Suppressor macrophage treated with lipopolysaccharide for 4 hours (primary cell): ENCODE measurements around the gene GLI1.
"Not testable (repeated sequence)": the region's sequence is repeated elsewhere in the genome, so short reads cannot be mapped to it uniquely, and the experiment has no call there.

Source experiments
- DNase-seq: peaks from one replicate; pipeline ENCODE4 v3.0.0-alpha.2; 2020

The GLI1 gene

GRCh38 chr12:57476993-57477709, 17.6 kb downstream of the GLI1 start:
- DNase-seq: no peak

GRCh38 chr12:57477710-57478681, 18.4 kb downstream of the GLI1 start:
- peak; percentile 84 for DNase-seq

DNA sequence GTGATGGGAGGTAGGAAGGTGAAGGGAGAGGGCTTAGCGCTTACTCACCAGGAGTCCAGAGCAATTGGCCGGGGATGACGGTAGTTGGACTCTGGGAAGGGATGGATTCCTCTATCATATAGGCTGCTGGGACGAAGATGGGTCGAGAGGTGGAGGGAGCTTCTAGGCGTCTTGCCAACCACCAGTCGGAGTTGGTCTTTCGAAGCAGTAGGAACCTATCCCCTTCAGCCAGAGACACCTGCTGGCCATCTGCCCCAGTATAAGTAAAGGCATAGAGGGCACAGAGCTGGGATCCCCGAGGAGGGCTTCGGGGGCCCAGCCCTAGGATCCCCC, 19.4 kb downstream of the GLI1 start:
- DNase-seq: no peak

DNA sequence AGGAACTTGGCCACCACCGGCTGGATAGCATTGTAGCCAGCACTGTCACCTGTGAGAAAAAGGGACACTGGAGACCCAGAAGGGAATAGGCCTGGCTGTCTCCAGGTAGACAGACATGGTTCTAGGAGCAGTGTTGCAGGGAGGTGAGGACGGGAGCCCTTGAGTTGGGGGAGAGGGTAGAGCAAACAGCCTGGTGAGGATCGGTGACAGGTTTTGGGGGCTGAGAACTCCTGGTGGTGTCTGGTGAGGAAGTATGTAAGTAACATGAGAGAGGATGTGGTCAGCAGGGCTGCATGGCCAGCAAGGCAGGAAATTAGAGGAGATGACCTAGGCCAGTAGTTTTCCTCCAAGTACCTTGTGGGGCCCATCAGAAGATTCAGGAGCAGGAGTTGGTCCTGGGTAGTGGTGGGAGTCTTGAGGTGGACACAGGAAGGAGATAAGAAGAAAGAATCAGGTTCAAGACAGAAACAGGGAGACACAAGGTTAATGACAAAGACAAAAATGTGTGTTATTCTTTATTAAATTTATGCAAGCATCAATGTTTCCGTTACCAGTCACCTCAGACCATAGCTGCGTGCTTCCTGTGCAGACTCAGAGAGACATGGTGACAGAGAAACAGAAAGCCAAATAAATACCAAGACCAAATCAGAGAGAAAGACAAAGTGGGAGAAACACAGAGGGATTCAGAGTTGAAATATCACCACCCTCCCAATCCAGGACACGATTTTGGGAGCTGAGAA, 20.0 kb downstream of the GLI1 start, which contains the start of gene ARHGAP9:
ARHGAP9 (minus strand) TSS at position 491 of the 740 bp plus-strand sequence; CDS start at position 31, 460 bp downstream.
- DNase-seq: peak; percentile 34

GRCh38 chr12:57481671-57482070, 22.1 kb downstream of the GLI1 start:
- no peak for DNase-seq

DNA sequence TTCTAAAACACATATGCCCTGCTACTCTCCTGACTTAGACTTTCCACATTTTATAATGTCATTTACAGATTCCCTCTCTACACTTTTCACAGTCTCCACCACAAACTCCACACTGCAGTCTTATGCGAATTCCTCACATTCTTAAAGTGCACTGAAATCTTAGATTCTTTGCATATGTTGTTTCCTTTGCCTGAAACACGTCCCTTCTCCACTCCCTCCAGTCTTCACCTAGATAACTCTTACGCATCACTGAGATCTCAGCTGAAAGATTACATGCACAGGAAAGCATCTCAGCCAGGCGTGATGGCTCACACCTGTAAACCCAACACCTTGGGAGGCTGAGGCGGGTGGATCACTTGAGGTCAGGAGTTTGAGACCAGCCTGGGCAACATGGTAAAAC, 23.9 kb downstream of the GLI1 start:
- DNase-seq: no peak

DNA sequence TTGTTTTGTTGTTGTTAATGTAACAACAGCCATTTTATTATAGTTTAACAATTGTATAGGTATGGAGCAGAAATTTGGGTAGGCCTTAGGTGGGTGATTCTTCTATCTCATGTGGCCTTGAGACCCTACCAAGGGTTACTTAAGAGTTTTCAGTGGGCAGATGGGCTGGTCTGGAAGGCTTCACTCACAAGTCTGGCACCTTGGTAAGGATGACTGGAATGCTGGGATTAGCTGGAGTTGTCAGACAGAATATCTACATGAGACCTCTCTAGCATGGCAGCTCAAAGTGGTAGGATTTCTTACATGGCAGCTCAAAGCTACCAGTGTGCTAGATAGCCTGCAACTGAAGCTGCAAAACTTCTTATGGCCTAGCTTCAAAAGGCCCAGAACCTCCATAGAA, 26.1 kb downstream of the GLI1 start:
- DNase-seq: no peak

DNA sequence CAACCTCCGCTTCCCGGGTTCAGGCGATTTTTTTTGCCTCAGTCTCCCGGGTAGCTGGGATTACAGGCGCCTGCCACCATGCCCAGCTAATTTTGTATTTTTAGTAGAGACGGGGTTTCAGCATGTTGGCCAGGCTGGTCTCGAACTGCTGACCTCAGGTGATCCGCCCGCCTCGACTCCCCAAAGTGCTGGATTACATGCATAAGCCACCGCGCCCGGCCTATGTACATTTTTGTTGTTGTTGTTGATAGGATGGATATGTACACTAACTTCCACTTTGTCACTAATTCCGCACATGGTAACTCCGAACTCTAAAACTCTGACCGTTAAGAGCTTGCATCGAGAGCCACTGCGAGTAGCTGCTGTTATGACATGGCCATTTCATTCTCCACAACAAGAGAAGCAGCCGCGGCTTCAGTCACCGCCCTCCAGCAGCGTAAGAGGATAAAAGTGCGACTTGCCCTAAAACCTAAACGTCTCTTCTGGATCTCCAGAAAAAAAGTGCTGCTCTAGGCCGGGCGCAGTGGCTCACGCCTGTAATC, 27.5 kb downstream of the GLI1 start:
- DNase-seq: no peak

DNA sequence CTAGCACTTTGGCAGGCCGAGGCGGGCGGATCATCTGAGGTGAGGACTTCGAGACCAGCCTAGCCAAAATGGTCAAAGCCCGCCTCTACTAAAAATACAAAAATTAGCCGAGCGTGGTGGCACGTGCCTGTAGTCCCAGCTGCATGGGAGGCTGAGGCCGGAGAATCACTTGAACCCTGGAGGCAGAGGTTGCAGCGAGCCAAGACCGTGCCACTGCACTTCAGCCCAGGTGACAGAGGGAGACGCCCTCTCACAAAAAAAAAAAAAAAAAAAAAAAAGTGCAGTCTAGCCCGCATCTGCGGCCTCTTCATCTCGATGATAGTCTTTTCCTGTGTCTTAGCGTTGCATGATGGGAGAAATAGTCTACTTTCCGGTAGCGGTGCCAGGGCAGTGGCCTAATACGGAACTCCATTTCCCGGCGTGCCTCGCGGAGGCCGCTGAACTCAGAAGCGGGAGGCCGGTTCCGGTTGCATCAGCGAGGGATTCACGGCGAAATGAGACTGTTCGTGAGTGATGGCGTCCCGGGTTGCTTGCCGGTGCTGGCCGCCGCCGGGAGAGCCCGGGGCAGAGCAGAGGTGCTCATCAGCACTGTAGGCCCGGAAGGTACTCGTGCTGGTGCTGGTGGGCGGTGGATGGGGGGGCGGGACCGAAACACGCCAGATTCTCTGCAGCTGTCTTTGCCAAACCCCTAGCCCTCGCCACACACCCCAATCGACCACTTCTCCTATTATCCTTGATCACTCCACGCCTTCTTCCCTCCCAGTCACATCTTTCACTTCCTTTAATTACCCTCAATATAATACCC, 28.2 kb downstream of the GLI1 start, which contains the start of gene MARS1:
MARS1 (plus strand) TSS at position 472 of the 805 bp plus-strand sequence; CDS start at position 495, 23 bp downstream.
- DNase-seq: peak; percentile 97

- DNase-seq: no peak
Measured at GRCh38 chr12:57488402-57489156, 29.0 kb downstream of the GLI1 start.

- DNase-seq: peak; percentile 31
Measured at GRCh38 chr12:57489157-57489641, 29.6 kb downstream of the GLI1 start.

DNA sequence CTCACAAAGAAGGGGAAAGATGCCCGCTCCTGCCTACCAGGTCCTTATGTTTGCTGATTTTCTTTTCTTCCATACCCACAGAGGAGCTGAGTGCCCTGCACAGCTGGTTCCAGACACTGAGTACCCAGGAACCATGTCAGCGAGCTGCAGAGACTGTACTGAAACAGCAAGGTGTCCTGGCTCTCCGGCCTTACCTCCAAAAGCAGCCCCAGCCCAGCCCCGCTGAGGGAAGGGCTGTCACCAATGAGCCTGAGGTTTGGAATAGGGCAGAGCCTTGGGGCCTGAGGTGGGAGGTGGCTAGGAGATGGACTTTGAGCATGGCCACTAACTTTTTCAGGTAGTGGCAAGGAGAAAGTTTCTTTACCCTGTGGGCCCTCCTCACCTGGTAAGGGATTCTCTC, 30.5 kb downstream of the GLI1 start:
- DNase-seq: no peak

DNA sequence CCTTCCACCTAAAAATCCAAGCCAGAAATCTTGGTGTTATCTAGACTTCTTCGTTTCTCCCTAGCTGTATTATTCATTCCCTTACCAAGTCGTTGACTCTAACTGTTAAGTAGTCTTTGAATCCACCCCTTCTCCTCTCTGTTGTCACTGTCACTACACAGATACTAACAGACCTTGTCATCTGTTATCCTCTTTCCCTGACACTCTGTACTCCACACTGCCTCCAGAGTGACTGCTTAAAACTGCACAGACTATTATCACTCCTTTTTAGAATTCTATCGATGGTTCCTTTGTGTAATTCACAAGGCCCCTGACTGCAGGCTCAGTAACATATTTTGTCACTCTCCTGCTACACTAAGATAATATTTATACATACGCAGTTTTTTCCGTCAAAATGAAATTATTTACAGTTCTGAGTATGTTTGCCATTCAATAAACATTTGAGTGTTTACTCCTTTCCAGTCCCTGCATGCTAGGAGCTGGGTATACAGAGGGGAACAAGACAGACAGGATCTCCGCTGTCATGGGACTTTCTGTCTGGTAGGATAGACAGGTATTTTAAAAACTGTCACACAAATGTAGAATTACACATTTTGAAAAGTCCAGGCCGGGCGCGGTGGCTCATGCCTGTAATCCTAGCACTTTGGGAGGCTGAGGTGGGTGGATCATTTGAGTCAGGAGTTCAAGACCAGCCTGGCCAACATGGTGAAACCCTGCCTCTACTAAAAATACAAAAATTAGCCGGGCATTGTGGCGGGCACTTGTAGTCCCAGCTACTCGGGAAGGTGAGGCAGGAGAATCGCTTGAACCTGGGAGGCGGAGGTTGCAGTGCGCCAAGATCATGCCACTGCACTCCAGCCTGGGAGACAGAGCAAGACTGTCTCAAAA, 32.1 kb downstream of the GLI1 start:
- no peak for DNase-seq

DNA sequence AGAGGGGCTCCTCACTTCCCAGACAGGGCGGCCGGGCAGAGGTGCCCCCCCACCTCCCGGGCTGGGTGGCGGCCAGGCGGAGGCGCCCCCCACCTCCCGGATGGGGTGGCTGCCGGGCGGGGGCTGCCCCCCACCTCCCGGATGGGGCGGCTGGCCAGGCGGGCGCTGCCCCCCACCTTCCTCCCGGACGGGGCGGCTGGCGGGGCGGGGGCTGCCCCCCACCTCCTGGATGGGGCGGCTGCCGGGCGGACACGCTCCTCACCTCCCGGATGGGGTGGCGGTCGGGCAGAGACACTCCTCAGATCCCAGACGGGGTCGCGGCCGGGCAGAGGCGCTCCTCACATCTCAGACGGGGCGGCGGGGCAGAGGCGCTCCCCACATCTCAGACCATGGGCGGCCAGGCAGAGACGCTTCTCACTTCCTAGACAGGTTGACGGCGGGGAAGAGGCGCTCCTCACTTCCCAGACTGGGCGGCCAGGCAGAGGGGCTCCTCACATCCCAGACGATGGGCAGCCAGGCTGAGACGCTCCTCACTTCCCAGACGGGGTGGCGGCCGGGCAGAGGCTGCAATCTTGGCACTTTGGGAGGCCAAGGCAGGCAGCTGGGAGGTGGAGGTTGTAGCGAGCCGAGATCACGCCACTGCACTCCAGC, 35.6 kb downstream of the GLI1 start:
- DNase-seq: not testable (repeated sequence)

DNA sequence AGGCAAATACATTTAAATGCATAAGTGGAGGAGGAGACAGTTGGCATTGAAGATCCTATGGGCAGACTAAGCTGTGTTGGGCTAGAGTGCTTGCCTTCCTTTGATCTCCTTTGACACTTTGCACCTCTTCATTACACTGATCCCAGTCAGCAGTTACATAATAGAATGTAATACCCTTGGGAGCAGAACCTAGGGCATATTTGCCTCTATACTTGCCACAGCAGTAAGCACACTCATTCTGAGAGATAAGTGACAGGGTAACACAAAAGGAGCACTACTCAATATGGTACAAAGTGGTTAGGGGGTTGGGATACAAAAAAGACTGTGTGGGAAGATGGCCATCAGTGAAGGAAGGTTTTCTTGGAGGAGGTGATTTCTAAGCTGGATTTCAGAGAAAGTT, 37.2 kb downstream of the GLI1 start:
- DNase-seq: no peak

- no peak for DNase-seq
Measured at GRCh38 chr12:57497223-57498131, 37.9 kb downstream of the GLI1 start.

GRCh38 chr12:57498132-57498502, 38.5 kb downstream of the GLI1 start:
- DNase-seq: no peak

- no peak for DNase-seq
Measured at GRCh38 chr12:57498571-57498970, 39.0 kb downstream of the GLI1 start.
